HG02973 (cell line): ENCODE measurements around the gene STK40.

Experiments used
- ATAC-seq: cut with Tn5 transposase; IDR thresholded peaks from one replicate; pipeline ENCODE4 v1.9.1; 2021; ENCODE audit warnings: moderate library complexity; ENCODE audit not compliant: unreplicated experiment

The STK40 gene

GRCh38 chr1:36346741-36347370 is 38.9 kb downstream of the STK40 start:
- ATAC-seq, result no peak

DNA sequence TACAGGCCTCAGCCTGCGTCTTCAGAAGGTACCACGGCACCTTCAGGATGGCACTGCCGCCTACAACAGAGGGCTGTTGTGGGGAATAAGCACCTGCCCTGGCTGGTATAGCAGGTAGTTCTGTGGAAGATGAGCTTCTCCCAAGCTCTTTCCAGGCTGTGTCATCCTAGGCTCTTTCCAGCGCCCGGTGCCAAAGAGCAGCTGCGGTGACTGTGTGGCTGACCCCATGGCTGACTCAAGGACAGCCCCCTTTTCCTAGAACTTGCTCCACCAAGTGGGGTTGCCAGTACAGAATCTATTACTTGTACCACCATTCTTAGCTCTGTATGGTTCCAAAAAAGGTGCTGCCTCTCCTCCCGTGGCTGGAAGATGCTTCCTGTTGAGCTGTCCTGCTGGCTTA is 40.4 kb downstream of the STK40 start:
- ATAC-seq, result no peak

DNA sequence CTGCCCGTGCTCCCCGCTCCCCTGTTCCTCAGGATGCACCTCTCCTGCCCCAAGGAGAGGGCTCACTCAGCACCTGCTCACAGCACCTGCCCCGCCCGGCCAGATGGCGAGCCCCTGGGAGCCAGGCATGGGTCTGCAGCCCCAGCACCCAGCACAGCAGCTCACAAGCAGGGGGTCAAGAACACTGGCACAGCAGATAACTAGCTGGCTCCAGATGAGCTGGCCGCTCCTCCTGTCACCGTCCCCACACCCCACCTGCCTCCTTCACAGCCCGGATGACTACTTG is 41.4 kb downstream of the STK40 start:
- no peak for ATAC-seq

GRCh38 chr1:36343651-36344394 is 41.9 kb downstream of the STK40 start:
- ATAC-seq, result no peak

DNA sequence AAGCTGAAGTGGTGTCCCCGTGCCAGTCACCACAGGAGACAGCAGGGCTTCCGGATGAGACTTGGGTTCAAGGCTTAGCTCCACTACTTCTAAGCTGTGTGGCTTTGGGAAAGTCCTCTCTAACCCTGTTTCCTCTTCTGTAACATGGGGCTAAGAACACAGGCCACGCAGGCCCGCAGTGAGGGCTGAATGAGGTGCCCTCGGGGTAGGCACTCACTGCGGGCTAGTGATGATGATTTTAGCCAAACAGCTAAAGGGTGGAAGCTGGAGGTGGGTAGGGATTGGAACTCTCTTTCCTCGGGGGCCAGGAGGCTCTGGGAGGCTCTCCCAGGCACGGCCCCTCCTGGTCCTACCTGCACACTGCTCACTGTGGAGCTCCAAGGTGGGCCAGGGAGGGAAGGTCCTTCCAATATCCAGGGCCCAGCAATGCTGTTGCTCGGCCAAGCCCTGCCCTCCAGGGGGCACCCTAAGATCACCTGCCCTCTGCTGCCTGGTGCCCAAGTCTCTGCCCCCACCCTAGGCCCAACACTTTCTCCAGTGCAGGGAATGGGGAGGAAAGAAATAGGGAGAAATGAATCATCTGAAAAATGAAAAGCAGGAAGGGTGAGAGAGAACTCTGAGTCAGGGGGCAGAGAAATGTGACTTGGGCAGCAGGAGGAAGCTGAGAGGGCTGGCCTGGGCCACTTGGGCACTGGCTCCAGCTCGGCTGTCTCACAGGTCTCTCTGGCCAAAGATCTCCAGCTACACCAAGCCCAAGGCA is 43.1 kb downstream of the STK40 start:
- ATAC-seq, result no peak

- ATAC-seq, result no peak
Observed at GRCh38 chr1:36341626-36342320, 44.0 kb downstream of the STK40 start.

DNA sequence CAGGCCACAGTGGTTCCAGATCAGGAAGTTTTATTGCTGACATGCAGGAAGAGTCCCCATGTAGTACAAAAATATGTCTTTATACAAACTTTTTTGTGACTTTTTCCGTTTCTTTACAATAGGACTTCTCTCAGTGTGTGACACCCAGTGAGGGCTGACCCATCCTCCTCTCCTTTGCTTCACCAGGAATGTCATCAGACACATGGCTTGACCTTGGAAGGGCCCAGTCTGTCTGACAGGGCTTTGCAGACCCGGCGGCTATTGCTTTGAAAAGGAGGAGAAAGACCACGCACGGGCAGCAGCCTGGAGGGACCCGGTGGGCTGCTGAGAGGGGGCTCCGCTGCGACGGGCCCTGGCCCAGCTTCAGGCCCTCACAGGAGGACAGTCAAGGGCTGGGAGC is 46.1 kb downstream of the STK40 start:
- no peak for ATAC-seq

- no peak for ATAC-seq
Observed at GRCh38 chr1:36339215-36339614, 46.5 kb downstream of the STK40 start.

DNA sequence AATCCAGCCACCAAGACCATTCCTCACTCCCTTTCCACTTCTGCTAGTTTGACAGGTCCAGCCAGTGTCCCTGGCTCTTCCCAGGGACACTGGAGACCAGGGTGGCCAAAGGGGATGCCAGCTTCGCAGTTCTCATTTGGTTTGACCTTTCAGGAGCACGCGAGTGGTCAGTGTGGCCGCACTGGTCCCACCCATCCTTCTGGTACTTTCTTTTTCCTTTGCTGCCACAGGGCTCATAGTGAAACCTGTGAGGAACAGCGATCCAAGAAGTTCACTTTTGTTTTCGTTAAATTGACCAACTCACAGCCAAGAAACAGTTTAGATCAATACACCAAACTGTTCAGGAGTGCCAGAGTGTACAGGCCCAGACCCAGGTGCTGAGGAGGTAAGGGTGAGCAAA is 47.9 kb downstream of the STK40 start:
- no peak for ATAC-seq

- no peak for ATAC-seq
Observed at GRCh38 chr1:36330940-36331339, 54.8 kb downstream of the STK40 start.

DNA sequence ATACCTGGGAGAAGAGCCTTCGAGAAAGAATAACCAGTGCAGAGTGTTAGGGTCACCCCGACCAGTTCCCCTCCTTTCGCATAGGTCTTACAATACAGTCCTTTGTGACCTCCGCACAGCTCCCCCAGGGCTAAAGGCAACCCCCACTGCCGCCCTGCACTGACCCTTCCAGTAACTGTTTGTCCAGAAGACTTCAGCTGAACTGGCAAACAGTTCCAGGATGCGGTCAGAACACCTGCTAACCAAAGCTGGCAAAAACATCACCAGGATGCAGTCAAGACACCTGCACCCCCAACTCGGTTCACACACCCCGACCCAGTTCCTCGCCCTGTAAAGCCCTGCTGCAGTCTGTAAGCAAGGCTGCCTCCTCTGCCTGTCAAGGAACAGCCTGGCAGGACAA is 55.9 kb downstream of the STK40 start:
- ATAC-seq, result no peak

DNA sequence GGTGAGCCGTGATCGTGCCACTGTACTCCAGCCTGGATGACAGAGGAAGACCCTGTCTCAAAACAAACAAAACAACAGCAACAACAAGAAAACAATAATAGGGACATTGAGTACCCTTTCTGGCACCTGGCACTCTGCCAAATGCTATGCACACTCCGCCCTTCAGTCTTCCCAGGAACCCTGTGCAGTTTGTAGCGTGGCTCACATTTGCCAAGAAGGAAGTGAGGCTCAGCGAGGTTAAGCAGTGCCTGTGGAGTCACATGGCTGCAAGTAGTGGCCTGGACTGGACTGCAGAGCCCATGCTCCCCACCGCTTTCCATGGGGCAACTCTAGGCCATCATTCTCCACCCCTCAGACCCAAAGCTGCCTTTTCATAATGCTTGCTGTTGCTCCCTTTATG is 57.0 kb downstream of the STK40 start:
- ATAC-seq, result no peak

DNA sequence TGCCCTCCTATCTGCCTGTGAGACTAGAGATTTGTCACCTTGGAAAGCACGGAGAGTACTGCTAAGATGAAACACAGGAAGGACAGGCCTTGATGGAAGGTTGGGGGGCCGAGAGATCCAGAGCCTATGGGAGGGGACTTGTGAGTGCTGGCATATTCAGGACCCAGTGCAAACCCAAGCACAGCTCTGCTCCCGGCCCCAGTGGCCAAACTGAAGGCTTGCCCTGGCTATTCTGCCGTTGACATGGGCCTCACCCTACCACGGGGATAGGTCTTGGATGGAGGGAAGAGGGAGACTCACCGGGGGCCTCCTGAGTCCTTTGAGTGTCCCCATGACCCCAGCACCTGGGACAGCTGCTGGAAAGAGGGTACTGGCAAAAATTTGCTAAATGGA is 57.6 kb downstream of the STK40 start:
- no peak for ATAC-seq

DNA sequence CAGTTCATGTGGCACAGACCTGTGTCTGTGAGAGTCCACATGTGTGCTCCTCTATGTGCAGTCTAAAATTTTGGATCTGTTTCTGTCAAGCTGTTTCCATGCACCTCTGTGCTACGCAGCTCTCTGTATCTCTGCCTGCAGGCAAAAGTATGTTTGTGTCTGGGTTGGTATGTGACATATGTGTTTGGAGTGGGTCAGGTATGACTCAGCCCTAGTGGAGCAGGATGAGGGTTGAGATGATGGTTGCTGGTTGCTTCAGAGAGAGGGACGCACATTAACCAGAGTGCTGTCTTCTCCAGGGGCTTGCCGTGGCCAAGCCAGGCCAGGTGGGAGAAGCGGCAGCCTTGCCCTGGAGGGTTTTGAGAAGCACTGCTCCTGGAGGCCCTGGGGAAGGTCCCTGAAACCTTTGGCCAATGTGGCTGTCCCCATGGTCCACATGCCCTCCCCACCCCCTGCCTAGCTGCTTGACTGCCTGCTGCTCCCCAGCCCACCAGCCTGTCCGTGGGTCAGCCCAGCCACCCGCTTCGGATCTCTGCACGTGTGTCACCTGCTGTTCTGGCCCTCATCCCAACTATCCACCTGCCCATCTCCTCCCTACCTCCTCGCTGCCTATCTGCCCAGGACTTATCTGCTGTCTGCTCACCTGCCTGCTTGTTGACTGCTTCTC is 58.2 kb downstream of the STK40 start:
- no peak for ATAC-seq

DNA sequence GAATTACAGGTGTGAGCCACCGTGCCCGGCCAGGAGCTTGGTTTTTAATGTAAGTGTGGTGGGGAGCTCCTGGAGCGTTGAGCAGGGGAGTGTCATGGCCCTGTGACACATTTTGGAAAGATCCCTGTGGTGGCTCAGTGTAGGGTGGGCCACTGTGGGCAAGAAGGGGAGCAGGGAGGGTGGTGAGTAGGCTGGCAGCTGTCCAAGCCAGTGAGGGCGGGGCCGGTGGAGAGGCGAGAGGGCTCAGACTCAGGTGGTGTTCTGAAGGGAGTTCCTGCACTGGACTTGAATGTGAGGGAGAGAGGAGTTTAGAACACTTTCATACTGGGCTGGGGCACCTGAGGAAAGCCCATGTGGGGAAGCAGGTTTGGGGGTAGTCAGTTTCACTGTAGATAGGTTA is 59.2 kb downstream of the STK40 start:
- no peak for ATAC-seq

- no peak for ATAC-seq
Observed at GRCh38 chr1:36324353-36324703, 61.4 kb downstream of the STK40 start.

GRCh38 chr1:36323636-36324352 is 61.9 kb downstream of the STK40 start, which contains the start of gene EVA1B:
TSS of gene EVA1B (minus strand) at chr1:36323645. CDS start at chr1:36323037, 608 bp downstream.
- ATAC-seq, result no peak

- no peak for ATAC-seq
Observed at GRCh38 chr1:36322786-36323635, 62.7 kb downstream of the STK40 start.

DNA sequence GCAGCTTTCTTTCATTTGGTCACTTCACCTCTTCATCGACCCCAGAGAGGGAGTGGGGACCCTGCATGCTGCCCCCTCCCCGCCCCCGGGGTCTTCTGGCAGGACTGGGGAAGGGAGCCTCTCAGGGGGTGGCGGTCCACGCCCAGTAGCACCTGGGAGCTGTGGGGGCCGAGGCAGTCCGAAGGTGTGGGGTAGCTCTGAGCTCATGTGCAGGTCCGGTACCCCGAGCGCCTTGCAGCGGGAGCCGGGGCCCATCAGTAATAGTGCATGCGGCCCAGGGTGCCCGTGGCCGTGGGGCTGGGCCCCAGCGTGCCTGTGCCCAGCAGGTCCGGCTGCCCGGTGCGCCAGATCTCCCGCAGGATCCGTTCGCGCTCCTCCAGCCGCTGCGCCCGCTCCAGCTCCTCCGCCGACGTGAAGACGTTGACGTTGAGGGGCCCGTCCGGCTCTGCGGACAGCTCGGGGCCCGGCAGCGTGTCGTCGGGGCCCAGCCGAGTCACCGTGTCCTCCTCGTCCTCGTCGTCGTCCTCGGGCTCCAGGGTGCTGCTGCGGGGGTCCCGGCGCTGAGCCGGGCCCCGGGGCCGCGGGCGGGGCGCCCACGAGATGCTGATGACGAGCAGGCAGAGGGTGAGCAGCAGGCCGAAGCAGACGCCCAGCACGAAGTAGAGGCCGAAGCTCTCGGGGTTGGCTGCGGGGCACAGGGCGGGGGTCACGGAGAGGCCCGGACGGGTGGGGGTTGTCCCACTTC is 63.5 kb downstream of the STK40 start:
- ATAC-seq, result no peak
